ENCODE results near the gene INS. TPM values are rescaled to one million over a fixed set of nuclear protein-coding genes. Genes with fewer than 3 reads are reported as not detected.

The INS gene
- total and polyA plus RNA-seq, 11 donors: 0.67 to 1.8 TPM; not detected in 9

DNA sequence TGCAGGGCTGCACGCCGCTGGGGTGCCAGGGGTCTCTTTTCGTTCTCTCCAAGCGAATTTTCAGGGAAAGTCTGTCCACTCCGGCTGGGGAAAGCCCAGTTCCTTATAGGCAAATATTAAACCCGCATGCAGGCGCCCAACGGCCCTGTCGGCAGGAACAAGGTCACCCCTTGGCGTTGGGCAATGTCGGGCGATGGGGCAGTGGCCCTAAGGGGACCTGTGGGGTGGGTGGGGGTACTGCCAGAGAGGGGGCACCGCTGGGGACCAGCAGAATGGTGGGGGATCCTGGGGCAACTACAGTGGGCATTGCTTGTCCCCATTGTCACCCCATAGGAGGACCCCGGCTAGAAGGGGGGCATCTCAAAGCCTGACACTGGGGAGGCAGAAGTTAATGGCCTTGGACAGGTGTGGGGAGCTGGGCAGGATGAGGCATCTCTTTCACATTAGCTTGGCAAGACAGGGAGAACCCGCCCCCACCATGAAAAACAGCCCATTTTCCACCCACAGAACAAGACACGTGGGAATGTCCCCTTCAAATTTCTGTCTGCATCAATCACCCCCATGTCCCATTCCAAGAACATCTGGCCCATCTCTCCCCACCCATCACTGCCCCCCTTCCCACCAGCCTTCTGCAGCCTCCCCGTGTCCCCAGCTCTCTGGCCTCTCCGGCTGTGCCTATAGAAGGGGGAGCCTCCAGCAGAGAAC, 16.3 kb downstream of the INS start:
- H3K27me3 ChIP-seq: peaks cover 49 to 98% (median 90%) of the 10 kb centered on the region in 9 donors
- H3K36me3 ChIP-seq: no peaks in the 10 kb centered on the region
- H3K4me1 ChIP-seq: peaks cover 0 to 28% (median 9%) of the 10 kb centered on the region in 12 donors
- H3K27ac ChIP-seq: no peak overlapping the region
- 13 to 41% (median 17%) methylated on average over 17 to 18 of the region's 18 CpGs for WGBS, 4 donors
- no peak for DNase-seq
- no peak for ATAC-seq
- no peaks in the 10 kb centered on the region for H3K9me3 ChIP-seq
- intact Hi-C loops (cut with DNase I): loop anchor here in 3 of 10 donors (5.0 to 10.0 kb wide), 2 partner anchors 260 to 302 kb away; no protein-coding TSS in a partner anchor
- TF ChIP-seq, protein P1, sequence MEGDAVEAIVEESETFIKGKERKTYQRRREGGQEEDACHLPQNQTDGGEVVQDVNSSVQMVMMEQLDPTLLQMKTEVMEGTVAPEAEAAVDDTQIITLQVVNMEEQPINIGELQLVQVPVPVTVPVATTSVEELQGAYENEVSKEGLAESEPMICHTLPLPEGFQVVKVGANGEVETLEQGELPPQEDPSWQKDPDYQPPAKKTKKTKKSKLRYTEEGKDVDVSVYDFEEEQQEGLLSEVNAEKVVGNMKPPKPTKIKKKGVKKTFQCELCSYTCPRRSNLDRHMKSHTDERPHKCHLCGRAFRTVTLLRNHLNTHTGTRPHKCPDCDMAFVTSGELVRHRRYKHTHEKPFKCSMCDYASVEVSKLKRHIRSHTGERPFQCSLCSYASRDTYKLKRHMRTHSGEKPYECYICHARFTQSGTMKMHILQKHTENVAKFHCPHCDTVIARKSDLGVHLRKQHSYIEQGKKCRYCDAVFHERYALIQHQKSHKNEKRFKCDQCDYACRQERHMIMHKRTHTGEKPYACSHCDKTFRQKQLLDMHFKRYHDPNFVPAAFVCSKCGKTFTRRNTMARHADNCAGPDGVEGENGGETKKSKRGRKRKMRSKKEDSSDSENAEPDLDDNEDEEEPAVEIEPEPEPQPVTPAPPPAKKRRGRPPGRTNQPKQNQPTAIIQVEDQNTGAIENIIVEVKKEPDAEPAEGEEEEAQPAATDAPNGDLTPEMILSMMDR (IDR thresholded peaks at IDR 0.05): no peak
- no peak for TF ChIP-seq POLR2A (IDR thresholded peaks at IDR 0.05)
- H3K4me3 ChIP-seq: peak overlapping the region in 3 of 12 donors; percentile 34 to 40 (median 38)

DNA sequence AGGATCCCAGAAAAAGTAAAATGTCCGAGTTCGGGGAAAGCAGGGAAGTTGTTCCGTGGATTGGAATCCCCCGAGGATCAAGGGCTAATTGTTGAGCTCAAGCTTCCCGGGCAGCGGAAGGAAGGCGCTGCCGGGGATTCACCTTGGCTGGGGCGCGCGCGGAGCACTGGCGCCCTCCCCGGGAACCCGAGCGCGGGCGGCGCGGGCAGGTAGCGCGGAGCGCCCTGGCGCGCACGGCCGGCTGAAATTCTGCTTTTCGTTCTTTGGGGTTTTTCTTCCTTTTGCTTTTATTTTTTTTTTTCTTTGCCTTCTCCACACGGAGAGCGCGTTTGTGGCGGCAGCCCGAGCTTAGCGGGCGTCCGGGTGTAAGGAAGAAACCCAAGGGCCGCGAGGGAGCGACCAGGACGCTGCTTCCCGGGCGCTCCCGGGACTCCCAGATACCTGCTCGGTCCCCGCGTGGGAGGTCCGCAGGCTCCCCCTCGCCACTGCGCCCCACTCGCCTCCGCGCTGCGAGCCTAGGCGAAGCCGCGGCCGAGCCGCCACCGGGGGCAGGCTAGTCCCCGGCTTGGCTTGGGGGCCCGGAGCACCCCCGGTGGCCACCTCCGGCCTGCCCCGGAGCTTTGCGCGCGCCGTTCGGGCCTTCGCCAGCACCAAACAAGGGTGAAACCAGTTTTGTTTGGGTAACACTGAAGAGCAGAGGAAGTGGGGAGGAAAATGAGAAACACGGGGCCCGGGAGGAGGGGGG, 17.0 kb downstream of the INS start:
- no peak for DNase-seq
- Histone ChIP-seq H3K9me3 (no peaks in the 10 kb centered on the region), H3K27ac (no peak overlapping the region), H3K27me3 (peaks cover 51 to 98% (median 86%) of the 10 kb centered on the region in 9 donors), H3K4me3 (peak overlapping the region in 7 of 12 donors; percentile 18 to 40 (median 34)), H3K4me1 (peaks cover 0 to 33% (median 9%) of the 10 kb centered on the region in 12 donors), H3K36me3 (no peaks in the 10 kb centered on the region)
- no peak for TF ChIP-seq POLR2A (IDR thresholded peaks at IDR 0.05)
- TF ChIP-seq, protein P1 (IDR thresholded peaks at IDR 0.05): peak in 10 of 12 donors; percentile 7 to 52 (median 32)
- WGBS, 4 donors: 1 to 3% (median 1%) methylated on average over 54 to 72 of the region's 72 CpGs
- ATAC-seq: peak in 2 of 4 donors; percentile 46 to 57
- intact Hi-C loops (cut with DNase I): loop anchor here in 2 of 10 donors (10.0 kb wide), 1 partner anchor 259 kb away; no protein-coding TSS in a partner anchor

DNA sequence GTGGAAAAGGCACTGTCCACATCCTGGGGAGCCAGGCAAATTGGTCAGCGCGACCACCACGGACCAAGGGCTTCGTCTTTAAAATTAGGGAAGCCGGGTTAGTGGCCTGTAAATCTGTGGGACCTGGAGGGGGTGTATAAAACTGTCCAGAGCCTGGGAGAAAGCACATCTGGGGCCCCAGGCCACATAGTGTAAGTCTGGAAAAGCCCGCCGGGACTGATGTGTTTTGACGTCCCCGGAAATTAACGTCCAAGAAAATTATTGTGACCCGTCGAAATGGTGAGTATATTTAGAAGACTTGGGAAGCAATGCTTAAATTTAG, 17.6 kb downstream of the INS start:
- no peak for DNase-seq
- intact Hi-C loops (cut with DNase I): loop anchor here in 2 of 10 donors (10.0 kb wide), 1 partner anchor 259 kb away; no protein-coding TSS in a partner anchor
- 9 to 13% (median 10%) methylated on average over 12 of the region's 12 CpGs for WGBS, 4 donors
- H3K27me3 ChIP-seq: peaks cover 54 to 98% (median 85%) of the 10 kb centered on the region in 9 donors
- peaks cover 0 to 38% (median 9%) of the 10 kb centered on the region in 12 donors for H3K4me1 ChIP-seq
- ATAC-seq: no peak
- no peaks in the 10 kb centered on the region for H3K9me3 ChIP-seq
- H3K27ac ChIP-seq: no peak overlapping the region
- H3K4me3 ChIP-seq: peak overlapping the region in 2 of 12 donors; percentile 33 to 34
- TF ChIP-seq, protein P1 (IDR thresholded peaks at IDR 0.05): no peak
- TF ChIP-seq POLR2A (IDR thresholded peaks at IDR 0.05): no peak
- H3K36me3 ChIP-seq: no peaks in the 10 kb centered on the region

DNA sequence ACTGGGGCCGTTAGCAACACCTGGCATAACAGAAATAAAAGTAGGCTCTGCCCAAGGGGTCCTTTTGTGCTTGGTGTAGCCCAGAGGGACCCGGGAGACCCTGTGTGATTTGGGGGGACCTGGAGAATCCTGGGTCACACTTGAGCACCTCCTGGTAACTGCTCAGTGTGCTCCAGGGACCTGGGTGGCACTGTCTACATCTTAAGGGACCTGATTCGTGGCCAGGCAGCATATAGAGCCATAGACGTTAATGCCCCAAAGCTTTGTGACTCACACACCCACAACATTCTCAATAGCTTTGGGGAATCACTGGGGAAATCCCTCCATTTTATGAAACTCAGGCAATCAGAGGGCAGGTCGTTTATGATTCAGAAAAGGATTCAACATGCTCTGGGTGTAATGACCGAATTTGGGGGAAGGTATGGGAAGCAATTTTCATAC, 18.2 kb downstream of the INS start:
- H3K36me3 ChIP-seq: no peaks in the 10 kb centered on the region
- ATAC-seq (no peak), DNase-seq (no peak)
- WGBS, 4 donors: 14 to 25% (median 21%) methylated on average over 6 of the region's 6 CpGs
- peaks cover 0 to 45% (median 9%) of the 10 kb centered on the region in 12 donors for H3K4me1 ChIP-seq
- H3K27me3 ChIP-seq: peaks cover 54 to 95% (median 84%) of the 10 kb centered on the region in 9 donors
- H3K4me3 ChIP-seq: no peak overlapping the region
- no peak overlapping the region for H3K27ac ChIP-seq
- intact Hi-C loops (cut with DNase I): loop anchor here in 2 of 10 donors (10.0 kb wide), 1 partner anchor 258 kb away; no protein-coding TSS in a partner anchor
- TF ChIP-seq, protein P1 (IDR thresholded peaks at IDR 0.05): no peak
- TF ChIP-seq POLR2A (IDR thresholded peaks at IDR 0.05): no peak
- H3K9me3 ChIP-seq: no peaks in the 10 kb centered on the region
